GM19324 (cell line): ENCODE data around the gene ACAT2.
"Not testable (repeated sequence)": the region's sequence is repeated elsewhere in the genome, so short reads cannot be mapped to it uniquely, and the experiment has no call there.

Source experiments
- ATAC-seq: cut with Tn5 transposase; IDR thresholded peaks from one replicate; pipeline ENCODE4 v1.9.1; 2021; ENCODE audit warnings: mild to moderate bottlenecking, moderate library complexity; ENCODE audit not compliant: unreplicated experiment, low FRiP score

The ACAT2 gene

GRCh38 chr6:159762681-159763293, 942 bp downstream of the ACAT2 start:
- peak; percentile 0 for ATAC-seq

DNA sequence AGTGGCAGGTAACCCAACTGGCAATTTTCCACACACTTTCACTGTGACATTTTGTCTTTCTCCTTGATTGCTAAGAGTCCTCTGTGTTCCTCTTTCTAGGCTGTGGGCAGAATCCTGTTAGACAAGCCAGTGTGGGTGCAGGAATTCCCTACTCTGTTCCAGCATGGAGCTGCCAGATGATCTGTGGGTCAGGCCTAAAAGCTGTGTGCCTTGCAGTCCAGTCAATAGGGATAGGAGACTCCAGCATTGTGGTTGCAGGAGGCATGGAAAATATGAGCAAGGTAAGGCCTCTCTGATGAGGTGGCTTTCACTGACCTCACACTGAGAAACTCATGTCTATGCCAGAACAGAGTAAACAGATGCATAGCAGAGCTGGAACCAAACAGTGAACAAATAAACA, 5.1 kb downstream of the ACAT2 start:
- no peak for ATAC-seq

DNA sequence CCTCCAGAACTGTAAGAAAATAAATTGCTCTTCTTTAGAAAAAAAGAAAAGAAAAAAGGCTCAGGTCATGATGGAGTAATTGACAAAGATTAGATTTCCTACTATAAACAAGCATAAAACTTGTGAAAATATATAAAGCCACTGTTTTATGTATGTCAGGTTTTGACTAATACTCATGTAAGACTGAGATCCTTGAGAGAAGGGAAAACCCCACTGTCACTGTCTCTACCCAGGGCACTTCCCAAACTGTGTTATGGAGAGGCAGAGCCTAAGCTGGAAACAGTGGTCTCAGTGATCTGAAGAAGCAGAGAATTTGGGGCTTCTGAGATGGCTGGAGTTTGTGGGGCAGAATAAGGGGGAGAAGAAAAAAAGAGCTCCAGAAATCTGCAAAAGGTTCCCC, 7.6 kb downstream of the ACAT2 start:
- ATAC-seq: no peak

GRCh38 chr6:159772196-159772595, 10.4 kb downstream of the ACAT2 start:
- ATAC-seq: no peak

GRCh38 chr6:159777240-159777904, 15.5 kb downstream of the ACAT2 start:
- no peak for ATAC-seq

DNA sequence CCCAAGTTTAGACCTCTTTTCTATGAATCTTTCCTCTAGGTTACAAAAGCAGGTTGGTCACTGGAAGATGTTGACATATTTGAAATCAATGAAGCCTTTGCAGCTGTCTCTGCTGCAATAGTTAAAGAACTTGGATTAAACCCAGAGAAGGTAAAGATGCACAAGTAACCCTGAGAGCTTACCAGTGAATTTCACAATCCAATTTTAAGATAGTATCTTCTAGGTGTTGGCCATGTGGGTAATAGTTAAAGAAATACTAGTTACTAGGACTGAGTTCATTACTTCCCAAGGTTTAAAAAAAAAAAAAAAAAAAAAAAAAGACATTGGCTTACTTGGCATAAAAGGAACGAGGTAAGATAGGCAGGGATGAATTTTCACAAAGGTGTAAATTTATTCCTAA, 16.3 kb downstream of the ACAT2 start:
- ATAC-seq: no peak

- no peak for ATAC-seq
Observed at GRCh38 chr6:159778542-159779103, 16.8 kb downstream of the ACAT2 start.

GRCh38 chr6:159788276-159788675, 26.4 kb downstream of the ACAT2 start:
- no peak for ATAC-seq

GRCh38 chr6:159788753-159789376, 27.0 kb downstream of the ACAT2 start:
- peak; percentile 1 for ATAC-seq

- ATAC-seq: peak; percentile 89
Observed at GRCh38 chr6:159789377-159790148, 27.7 kb downstream of the ACAT2 start, which contains the start of gene TCP1. Gene TCP1, minus strand, starts transcription at chr6:159789602. Its CDS starts 134 bp downstream, at chr6:159789468.

DNA sequence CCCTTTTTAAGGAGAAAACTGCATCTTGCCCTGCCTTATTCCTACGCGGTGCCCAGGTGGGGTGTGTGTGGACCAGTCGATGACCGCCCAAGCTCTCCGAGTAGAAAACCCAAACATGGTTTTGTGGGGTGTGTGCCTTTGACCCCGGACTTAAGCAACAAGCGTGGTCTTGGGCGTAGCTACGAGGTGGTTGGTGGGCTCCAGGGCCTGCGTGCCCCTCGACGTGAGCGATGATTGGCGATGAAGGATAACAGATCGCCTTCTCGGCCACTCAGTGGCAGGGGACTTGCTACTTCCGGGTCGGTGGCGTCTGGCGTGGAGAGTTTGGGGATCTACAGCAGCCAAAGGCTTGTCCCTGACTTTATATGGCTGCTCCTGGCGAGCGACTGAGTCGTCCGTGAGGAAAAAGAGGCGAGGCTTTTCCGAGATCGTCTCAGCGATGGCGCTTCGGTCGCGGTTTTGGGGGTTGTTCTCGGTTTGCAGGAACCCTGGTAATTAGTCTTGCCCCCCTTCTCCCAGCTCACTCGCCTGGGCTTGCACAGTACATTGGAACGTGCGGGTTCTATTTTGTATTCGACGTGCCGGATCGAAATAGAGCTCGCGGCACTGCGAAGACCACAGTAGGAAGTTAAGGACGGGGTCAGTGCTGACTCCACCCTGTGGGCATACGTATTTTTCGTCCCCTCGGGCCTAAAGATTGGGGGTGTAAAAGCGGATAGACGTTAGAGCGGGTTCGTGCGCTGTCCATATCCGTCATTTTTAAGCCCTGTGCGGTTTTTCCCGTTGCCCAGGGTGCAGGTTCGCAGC, 28.5 kb downstream of the ACAT2 start, which contains the start of gene MRPL18:
TSS of gene MRPL18 (plus strand) at position 319 of the 807 bp plus-strand sequence. CDS start at position 440, 121 bp downstream.
- peak; percentile 85 for ATAC-seq

- no peak for ATAC-seq
Observed at GRCh38 chr6:159790956-159791598, 29.2 kb downstream of the ACAT2 start.

DNA sequence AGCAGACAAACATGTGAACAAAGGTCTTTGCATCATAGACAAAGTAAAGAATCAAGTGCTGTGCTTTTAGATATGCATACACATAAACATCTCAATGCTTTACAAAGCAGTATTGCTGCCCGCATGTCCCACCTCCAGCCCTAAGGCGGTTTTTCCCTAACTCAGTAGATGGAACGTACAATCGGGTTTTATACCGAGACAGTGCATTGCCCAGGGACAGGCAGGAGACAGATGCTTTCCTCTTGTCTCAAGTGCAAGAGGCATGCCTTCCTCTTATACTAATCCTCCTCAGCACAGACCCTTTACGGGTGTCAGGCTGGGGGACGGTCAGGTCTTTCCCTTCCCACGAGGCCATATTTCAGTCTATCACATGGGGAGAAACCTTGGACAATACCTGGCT, 33.1 kb downstream of the ACAT2 start:
- ATAC-seq: not testable (repeated sequence)

DNA sequence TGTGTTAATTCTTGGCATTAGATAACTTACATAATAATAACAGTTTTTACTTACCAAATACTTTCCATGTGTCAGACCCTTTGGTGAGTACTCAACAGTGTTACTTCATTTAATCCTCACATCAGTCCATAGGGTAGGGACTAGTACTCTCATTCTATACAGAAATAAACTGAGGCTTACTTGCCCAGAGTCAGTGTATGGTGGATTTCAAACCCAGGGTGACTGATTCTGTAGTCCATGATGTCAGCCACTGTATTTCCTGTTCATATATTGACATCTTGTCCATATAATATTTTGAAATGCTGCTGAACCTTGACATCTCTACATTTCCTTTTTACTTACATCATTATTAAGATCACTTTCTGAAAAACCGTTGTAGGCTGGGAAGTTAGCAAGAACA, 35.7 kb downstream of the ACAT2 start:
- no peak for ATAC-seq

GRCh38 chr6:159800141-159800865, 38.5 kb downstream of the ACAT2 start, which contains the start of gene PNLDC1:
Gene PNLDC1, plus strand, starts transcription at chr6:159800276. Its CDS starts 32 bp downstream, at chr6:159800308.
- ATAC-seq: no peak

DNA sequence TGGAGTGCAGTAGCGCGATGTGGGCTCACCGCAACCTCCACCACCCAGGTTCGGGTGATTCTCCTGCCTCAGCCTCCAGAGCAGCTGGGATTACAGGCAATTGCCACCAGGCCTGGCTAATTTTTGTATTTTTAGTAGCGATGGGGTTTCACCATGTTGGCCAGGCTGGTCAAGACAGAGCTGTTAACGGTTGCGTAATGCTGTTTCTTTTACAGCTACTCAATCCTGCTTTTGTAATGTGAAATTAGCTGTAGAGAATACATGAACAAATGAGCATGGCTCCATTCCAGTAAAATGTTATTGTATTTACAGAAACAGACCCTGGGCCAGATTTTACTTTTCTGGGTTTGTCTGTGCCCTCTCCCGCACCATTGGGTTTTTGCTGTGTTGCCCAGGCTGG, 40.1 kb downstream of the ACAT2 start:
- no peak for ATAC-seq

DNA sequence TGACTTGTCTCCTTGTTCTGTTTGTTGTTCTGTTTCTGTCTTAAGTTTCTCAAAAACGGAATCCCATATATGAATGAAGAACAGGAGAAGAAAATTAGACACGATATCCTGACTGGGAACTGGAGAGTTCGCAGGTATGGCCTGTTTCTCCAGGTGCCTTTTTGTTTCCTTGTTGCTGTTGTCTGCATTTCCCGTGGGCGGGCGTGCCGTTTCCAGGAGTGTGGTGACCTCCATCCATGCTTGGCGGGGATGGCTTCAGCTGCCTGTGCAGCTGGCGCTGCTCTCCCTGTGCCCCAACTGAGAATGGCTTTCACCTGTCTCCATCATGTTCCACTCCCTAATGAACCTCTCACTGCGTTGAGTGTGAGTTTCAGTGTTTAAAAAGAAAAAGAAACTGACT, 42.7 kb downstream of the ACAT2 start:
- ATAC-seq: no peak

DNA sequence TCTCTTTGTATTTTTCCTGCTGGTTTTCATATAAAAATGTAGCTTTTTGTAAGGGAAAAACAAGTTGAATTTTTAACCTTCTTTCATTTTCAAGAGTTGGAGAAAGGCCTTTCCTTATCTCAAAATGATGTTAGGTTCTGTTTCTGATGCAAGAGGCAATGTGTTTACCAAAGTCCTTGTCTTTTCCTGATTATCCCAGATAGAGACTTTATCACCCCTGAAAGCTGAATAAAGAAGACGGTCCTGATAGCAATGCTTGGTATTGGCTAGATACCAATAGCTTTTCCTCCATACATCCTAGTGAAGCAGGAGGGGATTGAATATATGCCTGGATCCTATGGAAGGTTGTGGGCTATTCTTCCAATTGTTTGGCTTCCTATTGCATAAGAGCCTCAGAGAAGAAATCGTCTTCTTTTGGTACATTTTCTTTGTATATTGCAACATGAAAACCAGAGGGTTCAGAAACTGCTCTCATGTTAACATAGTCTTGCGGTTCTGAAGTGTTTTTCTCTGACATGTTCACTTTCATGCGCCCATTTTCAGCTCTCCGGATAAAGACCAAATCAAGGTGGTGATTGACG, 43.7 kb downstream of the ACAT2 start:
- ATAC-seq: no peak
